GM12864 (cell line): ENCODE measurements around the gene CFAP68.

ENCODE experiments used
- DNase-seq: peaks from one replicate; pipeline ENCODE4 v3.0.0-alpha.2; 2011; ENCODE audit warnings: low read depth
- H3K4me3 ChIP-seq: 2 replicates; pipeline ENCODE4 v1.5.1; 2011; ENCODE audit warnings: mild to moderate bottlenecking, low read depth, low read length, control low read depth
- CTCF ChIP-seq: IDR thresholded peaks from 2 replicates; pipeline ENCODE4 v1.5.1; 2011; ENCODE audit warnings: low read depth, mild to moderate bottlenecking, moderate library complexity, low read length, control low read depth, inconsistent platforms; ENCODE audit errors: missing control alignments

Gene CFAP68

GRCh38 chr11:111933872-111934271, 54.5 kb downstream of the CFAP68 start:
- no peak for DNase-seq
- no peak for TF ChIP-seq CTCF
- H3K4me3 ChIP-seq = no peak overlapping the region

- DNase-seq = no peak
- no peak for TF ChIP-seq CTCF
Measured at GRCh38 chr11:111934306-111934705, 55.0 kb downstream of the CFAP68 start.

More at GRCh38 chr11:111934306-111934705, 55.0 kb downstream of the CFAP68 start:
- no peak overlapping the region for H3K4me3 ChIP-seq
